Gastroesophageal sphincter (tissue), 3 donors: Measurements from ENCODE around the gene PROB1.

Experiments used
- CTCF ChIP-seq, 4 experiments: fragments of 200-600 bp in 2 of 4; fragments of 450-650 bp in 2 of 4; sonication (generic) in 1 of 4; IDR thresholded peaks; one replicate each; pipeline ENCODE4 v1.5.1; 2017 to 2019; ENCODE audit warnings: antibody characterized with exemption in 4 of 4, mild to moderate bottlenecking in 2 of 4, moderate library complexity in 2 of 4
- EP300 ChIP-seq: sonication (generic); formaldehyde crosslinking; IDR thresholded peaks from one replicate; pipeline ENCODE4 v1.6.1; 2017; ENCODE audit warnings: antibody characterized with exemption, mild to moderate bottlenecking
- POLR2A ChIP-seq, 2 donors: fragments of 450-650 bp; IDR thresholded peaks; one replicate each; pipeline ENCODE4 v1.6.1; 2017; ENCODE audit warnings: antibody characterized with exemption in 2 of 2, mild to moderate bottlenecking in 2 of 2, moderate library complexity in 1 of 2
- POLR2AphosphoS5 ChIP-seq: sonication (generic); formaldehyde crosslinking; IDR thresholded peaks from one replicate; pipeline ENCODE4 v1.6.1; 2017; ENCODE audit warnings: antibody characterized with exemption

- TF ChIP-seq CTCF (IDR thresholded peaks at IDR 0.05) (no peak), POLR2A (IDR thresholded peaks at IDR 0.05) (no peak), POLR2AphosphoS5 (no peak), EP300 (no peak)
These were observed 3.2 kb downstream of the PROB1 start for GRCh38 chr5:139391570-139392323.
